Stimulated activated effector memory CD8-positive, alpha-beta T cell treated with anti-CD3 and anti-CD28 coated beads, Interleukin-12 subunit alpha, Interleukin-12 subunit beta, amount 100 ng/mL, for 72 hours (primary cell): Measurements from ENCODE around the gene CCDC116.
A peak's percentile ranks its signal among the peaks of the same experiment; 100 is the strongest.
"Not testable (repeated sequence)": the region's sequence is repeated elsewhere in the genome, so short reads cannot be mapped to it uniquely, and the experiment has no call there.

Experiments
- ATAC-seq: fragments of 150-1000 bp; cut with Tn5 transposase; 2 replicates; pipeline ENCODE4 v1.10.0; 2021
- DNase-seq, 2 donors: peaks; one replicate each; pipeline ENCODE4 v3.0.0; 2021 to 2022; ENCODE audit warnings: low spot score in 2 of 2
- H3K27ac Mint-ChIP-seq: one replicate; pipeline ENCODE4 v1.8.0; 2022; ENCODE audit warnings: mild to moderate bottlenecking, mixed read lengths
- H3K36me3 Mint-ChIP-seq: one replicate; pipeline ENCODE4 v1.8.0; 2022; ENCODE audit warnings: mild to moderate bottlenecking, mixed read lengths
- H3K4me1 Mint-ChIP-seq: one replicate; pipeline ENCODE4 v1.8.0; 2022; ENCODE audit warnings: mixed read lengths
- H3K4me3 Mint-ChIP-seq: one replicate; pipeline ENCODE4 v1.8.0; 2022; ENCODE audit warnings: mild to moderate bottlenecking, mixed read lengths
- H3K9me3 Mint-ChIP-seq: one replicate; pipeline ENCODE4 v1.8.0; 2022; ENCODE audit warnings: mixed read lengths

The CCDC116 gene

GRCh38 chr22:21599053-21599893 is 33.3 kb upstream of the CCDC116 start:
- peaks cover 40% of the 10 kb centered on the region for H3K4me1 Mint-ChIP-seq
- H3K27ac Mint-ChIP-seq: peak overlapping the region; percentile 81
- H3K9me3 Mint-ChIP-seq: no peaks in the 10 kb centered on the region
- no peak overlapping the region for H3K4me3 Mint-ChIP-seq
- no peak for ATAC-seq
- H3K36me3 Mint-ChIP-seq: peaks cover 76% of the 10 kb centered on the region
- no peak for DNase-seq

DNA sequence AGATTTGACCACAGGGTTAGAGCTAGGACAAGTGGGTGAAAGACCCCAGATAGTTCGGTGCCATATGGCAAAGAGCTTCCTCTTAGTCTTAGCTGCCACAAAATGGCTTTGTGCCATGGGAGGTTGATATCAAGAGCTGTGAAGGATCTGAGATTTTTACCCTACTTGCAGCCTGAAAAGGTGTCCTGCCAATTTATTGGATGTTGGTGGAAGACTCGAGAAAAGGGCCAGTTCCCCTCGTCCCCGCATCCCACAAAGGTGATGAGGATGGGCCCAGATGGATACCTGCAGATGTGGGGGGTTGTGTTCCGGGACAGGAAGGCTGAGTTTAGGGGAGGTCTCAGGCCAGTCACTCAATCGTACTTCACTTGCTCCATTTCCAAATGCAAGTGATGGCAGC is 30.0 kb upstream of the CCDC116 start:
- Mint-ChIP-seq H3K9me3 (no peaks in the 10 kb centered on the region), H3K36me3 (peaks cover 45% of the 10 kb centered on the region), H3K4me1 (peaks cover 34% of the 10 kb centered on the region), H3K4me3 (no peak overlapping the region), H3K27ac (peak overlapping the region; percentile 71)
- DNase-seq: no peak
- no peak for ATAC-seq

- no peaks in the 10 kb centered on the region for H3K9me3 Mint-ChIP-seq
- no peak for DNase-seq
- H3K4me3 Mint-ChIP-seq: no peak overlapping the region
- H3K36me3 Mint-ChIP-seq: peaks cover 45% of the 10 kb centered on the region
- peaks cover 34% of the 10 kb centered on the region for H3K4me1 Mint-ChIP-seq
- ATAC-seq: no peak
- no peak overlapping the region for H3K27ac Mint-ChIP-seq
Observed at GRCh38 chr22:21603973-21604372, 28.6 kb upstream of the CCDC116 start.

DNA sequence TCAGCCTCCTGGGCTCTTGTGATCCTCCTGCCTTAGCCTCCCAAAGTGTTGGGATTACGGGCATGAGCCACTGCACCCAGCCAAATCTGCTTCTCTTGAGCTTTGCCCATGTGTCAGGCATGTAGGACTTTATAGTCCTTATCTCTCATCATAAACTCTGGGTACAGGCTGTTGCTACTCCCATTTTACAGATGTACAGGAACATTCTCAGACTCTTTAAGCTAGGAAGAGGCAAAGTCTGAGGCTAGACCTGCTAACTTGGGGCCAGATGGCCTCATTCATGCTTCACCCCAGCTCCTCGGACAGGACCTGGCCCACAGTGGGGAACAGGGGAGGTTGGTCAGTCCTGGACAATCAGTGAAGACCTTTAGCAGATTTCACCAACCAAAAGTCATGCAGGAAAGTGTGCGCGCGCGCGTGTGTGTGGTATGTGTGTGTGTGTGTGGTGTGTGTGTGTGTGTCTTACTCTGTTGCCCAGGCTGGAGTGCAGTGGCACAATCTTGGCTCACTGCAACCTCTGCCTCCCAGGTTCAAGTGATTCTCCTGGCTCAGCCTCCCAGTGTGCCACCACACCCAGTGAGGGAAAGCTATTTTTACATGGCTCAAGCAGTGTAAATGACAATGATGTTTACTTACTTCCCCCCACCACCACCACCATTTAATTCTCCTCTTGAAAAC is 26.5 kb upstream of the CCDC116 start:
- Mint-ChIP-seq H3K4me3 (no peak overlapping the region), H3K36me3 (peaks cover 54% of the 10 kb centered on the region), H3K9me3 (no peaks in the 10 kb centered on the region), H3K4me1 (peaks cover 25% of the 10 kb centered on the region), H3K27ac (peak overlapping the region; percentile 56)
- DNase-seq (no peak), ATAC-seq (no peak)

DNA sequence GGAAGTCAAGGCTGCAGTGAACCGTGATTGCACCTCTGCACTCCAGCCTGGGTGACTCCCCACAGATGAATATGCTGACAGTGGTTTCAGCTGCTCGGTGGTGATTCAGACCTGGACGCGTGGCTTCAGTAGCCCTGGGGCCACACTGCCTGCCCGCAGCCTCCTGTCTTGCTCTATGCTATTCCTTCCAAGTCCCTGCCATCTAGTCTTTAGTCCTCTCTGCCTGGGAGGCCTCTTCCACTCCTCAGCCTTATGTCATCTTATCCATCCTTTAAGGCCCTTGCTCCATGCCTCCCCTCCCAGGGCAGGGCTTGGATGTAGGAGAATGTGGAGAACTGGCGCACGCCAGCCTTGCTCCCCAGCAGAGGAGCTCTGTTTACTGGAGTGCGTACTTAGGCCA is 25.8 kb upstream of the CCDC116 start:
- DNase-seq (no peak), ATAC-seq (peak; percentile 86)
- H3K9me3 Mint-ChIP-seq: no peaks in the 10 kb centered on the region
- peaks cover 32% of the 10 kb centered on the region for H3K4me1 Mint-ChIP-seq
- H3K4me3 Mint-ChIP-seq: no peak overlapping the region
- peaks cover 62% of the 10 kb centered on the region for H3K36me3 Mint-ChIP-seq
- H3K27ac Mint-ChIP-seq: peak overlapping the region; percentile 61

DNA sequence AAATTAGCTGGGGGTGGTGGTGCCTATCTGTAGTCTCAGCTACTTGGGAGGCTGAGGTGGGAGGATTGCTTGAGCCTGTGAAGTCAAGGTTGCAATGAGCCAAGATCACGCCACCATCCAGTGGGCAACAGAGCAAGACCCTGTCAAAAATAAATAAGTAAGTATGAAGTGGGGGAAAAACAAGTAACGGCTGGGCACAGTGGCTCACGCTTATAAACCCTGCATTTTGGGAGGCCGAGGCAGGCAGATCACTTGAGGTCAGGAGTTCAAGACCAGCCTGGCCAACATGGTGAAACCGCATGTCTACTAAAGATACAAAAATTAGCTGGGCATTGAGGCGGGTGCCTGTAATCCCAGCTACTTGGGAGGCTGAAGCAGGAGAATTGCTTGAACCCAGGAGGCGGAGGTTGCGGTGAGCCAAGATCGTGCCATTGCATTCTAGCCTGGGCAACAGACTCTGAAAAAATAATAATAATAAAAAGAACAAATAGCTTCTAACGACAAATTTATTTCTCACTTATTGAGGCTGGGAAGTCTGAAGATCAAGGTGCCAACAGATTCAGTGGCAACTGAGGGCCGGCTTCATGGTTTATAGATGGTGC is 22.9 kb upstream of the CCDC116 start:
- DNase-seq, H3K9me3 Mint-ChIP-seq, H3K4me3 Mint-ChIP-seq, ATAC-seq: not testable (repeated sequence)
- H3K4me1 Mint-ChIP-seq: peaks cover 33% of the 10 kb centered on the region
- H3K36me3 Mint-ChIP-seq: peaks cover 72% of the 10 kb centered on the region
- peak overlapping the region; percentile 83 for H3K27ac Mint-ChIP-seq

DNA sequence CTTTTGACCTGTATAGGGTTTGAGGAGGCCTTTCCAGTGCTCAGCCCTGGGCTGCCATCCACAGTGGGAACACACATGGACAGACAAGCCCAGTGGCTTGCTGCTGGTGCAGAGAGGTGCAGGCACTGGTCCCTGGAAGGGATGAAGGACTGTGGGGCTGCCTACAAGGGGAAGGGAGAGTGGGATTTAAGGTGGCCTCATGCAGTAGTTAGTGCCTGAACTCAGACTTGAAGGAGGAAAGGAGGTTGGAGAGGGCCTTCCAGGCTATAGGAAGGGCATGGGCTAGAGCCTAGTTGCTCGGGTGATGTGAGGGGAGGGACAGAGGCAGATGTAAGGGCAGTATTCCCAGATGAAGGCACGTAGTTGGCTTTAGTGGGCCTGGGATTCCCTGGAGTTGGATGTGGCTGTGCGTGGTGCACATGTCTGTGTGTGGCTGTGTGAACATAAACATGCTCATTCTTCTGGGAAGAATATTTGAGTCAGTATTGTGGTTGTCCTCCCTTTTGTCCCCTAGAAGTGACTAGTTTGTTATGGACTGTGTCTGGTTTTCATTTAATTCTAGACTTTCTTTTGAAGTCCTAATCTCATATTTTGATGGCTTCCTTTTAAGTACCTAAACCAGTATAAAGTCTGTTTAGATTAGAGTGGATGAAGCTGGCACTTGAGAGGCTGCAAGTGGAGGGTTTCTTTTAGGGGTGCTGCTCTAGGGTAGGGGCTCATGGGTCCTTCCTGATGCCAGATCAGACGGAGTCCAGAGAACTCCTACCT is 21.2 kb upstream of the CCDC116 start:
- H3K4me1 Mint-ChIP-seq: peaks cover 39% of the 10 kb centered on the region

DNA sequence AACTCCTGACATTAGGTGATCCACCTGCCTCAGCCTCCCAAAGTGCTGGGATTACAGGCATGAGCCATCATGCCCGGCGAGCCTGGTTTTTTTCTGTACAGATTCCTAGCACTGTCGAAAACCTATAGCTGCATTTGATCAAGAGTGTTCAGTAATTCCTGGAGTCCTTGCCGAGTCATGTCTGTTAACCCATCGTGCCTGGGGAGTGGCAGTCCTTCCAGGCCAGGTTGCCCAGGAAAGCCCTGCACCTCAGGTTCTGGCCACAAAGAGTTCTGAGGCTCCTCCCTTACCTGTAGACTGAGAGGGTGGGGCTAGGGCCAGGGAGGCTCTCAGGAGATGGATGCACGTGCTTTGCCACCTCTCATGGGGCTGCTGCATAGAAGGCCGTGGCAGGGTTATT is 19.7 kb upstream of the CCDC116 start:
- Mint-ChIP-seq H3K4me1 (peaks cover 26% of the 10 kb centered on the region), H3K9me3 (no peaks in the 10 kb centered on the region), H3K36me3 (peaks cover 100% of the 10 kb centered on the region), H3K27ac (peak overlapping the region; percentile 64), H3K4me3 (no peak overlapping the region)
- DNase-seq (no peak), ATAC-seq (no peak)

More for the DNA sequence above, 21.2 kb upstream of the CCDC116 start:
- DNase-seq (no peak), ATAC-seq (no peak)
- Mint-ChIP-seq H3K27ac (peak overlapping the region; percentile 70), H3K4me3 (no peak overlapping the region), H3K9me3 (no peaks in the 10 kb centered on the region), H3K36me3 (peaks cover 89% of the 10 kb centered on the region)

- peak overlapping the region; percentile 64 for H3K27ac Mint-ChIP-seq
- ATAC-seq (no peak), DNase-seq (no peak)
- peaks cover 26% of the 10 kb centered on the region for H3K4me1 Mint-ChIP-seq
- H3K9me3 Mint-ChIP-seq: no peaks in the 10 kb centered on the region
- H3K36me3 Mint-ChIP-seq: peaks cover 100% of the 10 kb centered on the region
- H3K4me3 Mint-ChIP-seq: no peak overlapping the region
Observed at GRCh38 chr22:21613553-21614233, 18.9 kb upstream of the CCDC116 start.

- H3K4me1 Mint-ChIP-seq: peaks cover 38% of the 10 kb centered on the region
- ATAC-seq (no peak), DNase-seq (no peak)
- no peaks in the 10 kb centered on the region for H3K9me3 Mint-ChIP-seq
- peak overlapping the region; percentile 60 for H3K27ac Mint-ChIP-seq
- H3K36me3 Mint-ChIP-seq: peaks cover 89% of the 10 kb centered on the region
- no peak overlapping the region for H3K4me3 Mint-ChIP-seq
Observed at GRCh38 chr22:21615731-21616130, 16.8 kb upstream of the CCDC116 start.

- DNase-seq, H3K27ac Mint-ChIP-seq: not testable (repeated sequence)
- peaks cover 30% of the 10 kb centered on the region for H3K4me1 Mint-ChIP-seq
Observed at GRCh38 chr22:21617337-21617736, 15.2 kb upstream of the CCDC116 start.

DNA sequence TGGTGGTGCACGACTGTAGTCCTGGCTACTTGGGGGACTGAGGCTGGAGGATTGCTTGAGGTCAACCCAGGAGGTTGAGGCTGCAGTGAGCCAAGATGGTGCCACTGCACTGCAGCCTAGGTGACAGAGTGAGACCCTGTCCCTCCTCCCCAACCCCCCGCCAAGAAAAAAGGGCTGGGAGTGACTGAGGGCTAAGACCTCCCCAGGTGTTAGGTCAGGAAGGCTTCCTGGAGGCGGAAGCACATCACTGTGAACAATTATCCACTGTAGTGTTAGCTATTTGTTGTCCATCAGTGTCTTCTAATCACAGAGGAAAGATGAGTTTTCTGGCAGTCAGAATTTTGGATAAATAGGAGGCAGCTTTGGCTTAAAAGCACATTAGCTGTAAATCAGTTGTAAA is 11.5 kb upstream of the CCDC116 start:
- DNase-seq (no peak), ATAC-seq (no peak)
- Mint-ChIP-seq H3K4me3 (no peak overlapping the region), H3K4me1 (peaks cover 35% of the 10 kb centered on the region), H3K27ac (no peak overlapping the region), H3K9me3 (no peaks in the 10 kb centered on the region), H3K36me3 (peaks cover 82% of the 10 kb centered on the region)

More at GRCh38 chr22:21617337-21617736, 15.2 kb upstream of the CCDC116 start:
- not testable (repeated sequence) for H3K4me3 Mint-ChIP-seq, H3K9me3 Mint-ChIP-seq, ATAC-seq
- H3K36me3 Mint-ChIP-seq: peaks cover 88% of the 10 kb centered on the region

DNA sequence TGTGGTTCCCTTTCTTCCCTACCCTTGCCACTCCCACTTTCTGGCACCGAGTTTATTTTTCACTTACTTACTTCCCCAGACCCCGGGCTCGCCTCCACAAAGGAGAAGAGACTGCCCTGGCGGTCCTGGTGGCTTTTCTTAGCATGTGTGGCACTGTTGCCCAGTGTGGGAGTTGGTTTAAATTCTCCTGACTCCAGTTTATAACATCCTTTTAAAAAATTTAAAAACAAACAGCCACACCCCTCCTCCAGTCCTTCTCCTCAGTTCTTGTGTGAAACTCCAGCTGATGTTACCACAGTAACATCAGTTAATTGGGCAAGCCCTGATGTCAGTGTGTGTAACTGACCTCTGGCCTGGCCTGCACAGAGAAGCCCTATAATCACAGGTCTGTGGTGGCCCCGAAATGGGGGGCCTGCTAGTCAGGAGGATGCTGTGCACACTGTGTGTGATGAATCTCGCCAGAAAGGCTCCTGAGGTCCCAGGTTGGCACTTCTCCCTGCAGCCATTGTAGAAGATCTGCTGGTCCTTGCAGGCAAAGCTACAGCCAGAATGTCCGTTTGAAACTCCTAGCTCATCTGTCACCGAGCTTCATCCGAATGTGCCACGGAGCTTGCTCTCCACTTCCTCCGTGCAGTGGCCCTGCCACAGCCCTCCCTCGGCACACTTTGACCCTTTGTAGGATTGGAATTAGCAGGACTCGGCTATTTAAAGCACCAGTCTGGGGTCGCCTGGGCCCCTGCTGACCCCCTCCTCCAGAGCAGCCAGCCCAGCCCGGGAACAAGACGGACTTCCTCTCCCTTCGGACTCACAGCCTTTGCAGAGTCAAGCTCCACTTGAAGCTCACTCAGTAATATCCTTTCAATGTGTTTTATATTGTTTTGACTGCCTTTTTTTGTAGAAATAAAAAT is 10.3 kb upstream of the CCDC116 start:
- ATAC-seq (no peak), DNase-seq (no peak)
- peaks cover 43% of the 10 kb centered on the region for H3K4me1 Mint-ChIP-seq
- H3K36me3 Mint-ChIP-seq: peaks cover 79% of the 10 kb centered on the region
- no peak overlapping the region for H3K4me3 Mint-ChIP-seq
- peak overlapping the region; percentile 68 for H3K27ac Mint-ChIP-seq
- no peaks in the 10 kb centered on the region for H3K9me3 Mint-ChIP-seq
